Activated CD4-positive, alpha-beta T cell treated with anti-CD3 and anti-CD28 coated beads, Interleukin-2, amount 50 U/mL, for 16 hours (primary cell): ENCODE data around the gene USP6NL.

ENCODE experiments used
- DNase-seq: peaks from one replicate; pipeline ENCODE4 v3.0.0-alpha.2; 2020

Gene USP6NL

DNA sequence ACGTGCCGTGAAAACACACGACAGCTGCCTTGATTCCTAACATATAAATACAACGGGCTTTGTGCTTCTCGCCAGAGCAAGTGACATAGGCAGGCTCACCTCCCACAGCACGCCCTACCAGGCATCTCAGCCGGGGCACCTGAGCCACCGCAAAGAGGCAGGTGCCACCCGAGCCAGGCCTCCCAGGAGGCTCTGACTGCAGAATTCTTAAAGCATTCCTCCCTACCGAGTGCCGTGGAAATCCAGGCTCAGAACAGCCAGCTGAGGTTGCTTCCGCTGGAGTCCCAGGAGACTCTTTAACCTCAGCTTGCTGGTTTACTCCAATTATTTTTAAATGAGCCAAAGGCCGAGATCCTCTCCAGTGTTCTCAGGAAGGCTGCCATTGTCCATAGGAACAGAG lies 206.5 kb downstream of the USP6NL start:
- no peak for DNase-seq
